HG02852 (cell line): ENCODE measurements around the gene SAP130.

Experiments used
- ATAC-seq: cut with Tn5 transposase; IDR thresholded peaks from one replicate; pipeline ENCODE4 v1.9.1; 2021; ENCODE audit warnings: mild to moderate bottlenecking, moderate library complexity; ENCODE audit not compliant: unreplicated experiment

The SAP130 gene

DNA sequence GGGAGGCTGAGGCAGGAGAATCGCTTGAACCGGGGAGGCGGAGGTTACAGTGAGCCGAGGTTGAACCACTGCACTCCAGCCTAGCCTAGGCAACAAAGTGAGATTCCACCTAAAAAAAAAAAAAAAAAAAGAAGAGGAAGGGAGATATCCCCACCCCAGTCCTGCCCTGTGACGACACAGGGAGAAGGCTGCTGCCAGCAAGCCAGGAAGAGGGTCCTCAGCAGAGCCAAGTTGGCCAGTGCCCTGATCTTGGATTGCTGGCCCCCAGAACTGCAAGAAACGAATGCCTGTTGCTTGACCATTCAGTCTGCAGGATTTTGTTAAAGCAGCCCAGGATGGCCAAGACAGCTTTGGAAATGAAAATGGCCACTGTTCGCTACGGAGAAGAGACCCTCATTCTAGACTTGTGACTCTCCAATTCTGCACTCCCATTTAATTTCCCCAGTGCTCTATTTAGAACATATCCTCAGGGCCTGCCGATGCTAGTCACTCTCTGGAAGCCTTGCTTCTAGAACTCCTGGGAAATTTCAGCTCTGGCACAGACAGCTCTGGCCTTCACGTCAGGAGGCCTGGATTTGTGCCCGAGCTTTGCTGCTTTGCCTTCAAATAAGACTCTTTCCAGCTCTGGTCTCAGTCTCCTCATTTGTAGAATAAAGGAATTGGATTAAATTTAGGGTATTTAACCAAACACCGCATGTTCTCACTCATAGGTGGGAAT is 126.4 kb downstream of the SAP130 start:
- no peak for ATAC-seq

DNA sequence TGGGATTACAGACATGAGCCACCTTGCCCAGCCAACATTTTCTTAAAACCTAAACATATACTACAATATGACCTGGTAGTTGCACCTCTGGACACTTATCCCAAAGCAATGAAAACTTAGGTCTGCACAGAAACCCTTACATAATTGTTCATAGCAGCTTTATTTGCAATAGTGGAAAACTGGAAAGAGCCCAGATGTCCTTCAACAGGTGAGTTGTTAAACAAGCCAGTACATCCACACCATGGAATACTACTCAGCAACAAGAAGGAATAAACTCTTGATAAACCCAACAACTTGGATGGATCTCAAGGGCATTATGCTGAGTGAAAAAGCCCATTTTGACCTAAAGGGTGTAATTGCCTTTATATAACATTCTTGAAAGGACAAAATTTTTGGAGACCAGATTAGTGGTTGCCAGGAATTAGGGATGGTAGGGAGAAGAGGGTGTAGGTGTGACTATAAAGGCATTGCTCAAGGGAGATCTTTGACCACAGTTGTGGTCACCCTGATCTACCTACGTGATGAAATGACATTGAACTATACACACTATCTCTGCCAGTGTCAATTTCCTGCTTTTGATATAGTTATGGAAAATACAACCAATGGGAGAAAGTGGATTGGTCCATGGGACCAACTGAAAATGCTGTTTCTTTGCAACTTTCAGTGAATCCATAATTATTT is 130.2 kb downstream of the SAP130 start:
- ATAC-seq = no peak

DNA sequence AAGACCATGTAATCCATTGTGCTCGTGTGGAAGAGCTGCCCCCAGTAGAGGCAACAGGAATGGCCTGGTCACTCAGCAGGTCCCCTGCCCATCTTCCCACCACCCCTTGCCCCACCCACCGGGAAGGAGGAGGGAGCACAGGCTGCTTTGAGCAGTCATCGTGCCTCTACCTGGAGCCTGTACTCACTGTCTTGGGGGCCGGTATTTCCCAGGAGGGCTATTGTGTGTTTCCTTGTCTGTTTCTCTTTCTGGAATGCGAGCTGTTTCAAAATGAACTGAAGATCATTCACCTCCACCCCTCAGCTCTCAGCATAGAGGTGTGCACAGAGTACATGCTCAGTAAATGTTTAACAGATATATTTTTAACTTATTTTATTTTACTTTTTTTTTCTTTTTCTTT is 134.4 kb downstream of the SAP130 start:
- ATAC-seq = no peak

DNA sequence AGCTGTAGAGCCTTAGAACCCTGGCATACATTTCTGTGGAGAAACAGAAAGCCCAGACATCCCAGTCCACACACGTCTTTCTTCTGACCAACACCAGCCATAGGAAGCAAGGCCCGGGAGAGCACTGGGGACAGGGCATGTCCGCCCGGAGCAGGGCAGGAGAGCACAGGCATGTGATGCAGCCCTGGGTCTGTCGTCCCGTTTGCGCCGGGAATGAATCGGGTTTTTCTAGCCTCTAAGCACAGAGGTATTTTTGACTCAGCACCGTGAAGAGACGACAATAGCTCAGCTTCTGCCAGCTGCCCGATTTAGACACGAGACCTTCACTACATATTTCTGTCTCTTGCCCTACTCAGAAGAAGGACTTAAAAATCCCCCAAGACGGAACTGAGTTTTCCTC is 134.8 kb downstream of the SAP130 start:
- ATAC-seq = no peak

DNA sequence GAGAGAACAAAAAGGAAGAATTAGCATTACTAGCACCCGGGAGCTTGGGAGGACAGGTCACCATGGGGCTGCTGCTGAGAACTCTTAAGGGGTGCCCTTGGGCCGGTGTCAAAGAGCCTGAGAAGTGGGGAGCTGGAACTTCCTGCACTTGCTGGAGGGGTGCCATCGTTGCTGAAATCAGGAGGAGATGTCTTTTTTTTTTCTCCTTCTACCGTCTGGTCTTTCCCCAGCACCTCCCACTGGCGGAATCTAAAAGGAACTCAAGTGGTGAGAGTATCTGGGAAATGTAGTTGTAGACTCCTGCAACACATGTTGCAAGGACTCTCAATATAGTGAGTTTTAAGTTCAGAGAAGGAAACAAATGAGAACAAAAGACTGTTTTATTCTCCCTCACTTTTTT is 136.0 kb downstream of the SAP130 start:
- ATAC-seq = no peak
